OCI-LY7 (cell line): ENCODE data around the gene RHBDD1.

Experiments
- CTCF ChIP-seq: fragments of 200-600 bp; sonication (generic); conservative IDR thresholded peaks from 2 replicates; pipeline ENCODE4 v1.5.1; 2014; ENCODE audit warnings: mild to moderate bottlenecking, antibody characterized with exemption, low read length, moderate library complexity, mixed read lengths
- EZH2phosphoT487 ChIP-seq: fragments of 200-600 bp; sonication (generic); IDR thresholded peaks from 2 replicates; pipeline ENCODE4 v1.6.1; 2018; ENCODE audit warnings: low read depth, borderline replicate concordance, mild to moderate bottlenecking, mixed run types, antibody characterized with exemption, low read length, moderate library complexity, mixed read lengths

- TF ChIP-seq EZH2phosphoT487 (no peak), CTCF (no peak)
These were observed 446 bp upstream of the RHBDD1 start for GRCh38 chr2:226835420-226835795.
